Chondrocyte (in vitro differentiated cells): ENCODE results near the gene TAS2R16. TPM values are rescaled to one million over a fixed set of nuclear protein-coding genes. Genes with fewer than 3 reads are reported as not detected.

Experiments
- DNase-seq: peaks from one replicate; pipeline ENCODE4 v3.0.0; 2021; ENCODE audit warnings: mixed read lengths, low spot score
- H3K27ac Mint-ChIP-seq: one replicate; pipeline ENCODE4 v1.8.0; 2021; ENCODE audit warnings: mild to moderate bottlenecking, moderate library complexity, mixed read lengths; ENCODE audit not compliant: unreplicated experiment
- H3K27me3 Mint-ChIP-seq: 2 replicates; pipeline ENCODE4 v1.8.0; 2021; ENCODE audit warnings: low read depth, mixed read lengths
- H3K36me3 Mint-ChIP-seq: 2 replicates; pipeline ENCODE4 v1.8.0; 2021; ENCODE audit warnings: low read depth, mixed read lengths
- H3K4me1 Mint-ChIP-seq: 2 replicates; pipeline ENCODE4 v1.8.0; 2021; ENCODE audit warnings: low read depth, mild to moderate bottlenecking, mixed read lengths
- H3K4me3 Mint-ChIP-seq: one replicate; pipeline ENCODE4 v1.8.0; 2021; ENCODE audit warnings: mild to moderate bottlenecking, moderate library complexity, mixed read lengths; ENCODE audit not compliant: unreplicated experiment
- H3K9me3 Mint-ChIP-seq: 2 replicates; pipeline ENCODE4 v1.8.0; 2021; ENCODE audit warnings: low read depth, mixed read lengths
- total RNA-seq: library from RNA; stranded (reverse); gene quantifications from 3 replicates; pipeline ENCODE4 v1.2.1, GENCODE V29; 2021
- TF ChIP-seq, protein P1 (sequence below): fragments of 200-600 bp; sonication (generic); IDR thresholded peaks from 2 replicates; pipeline ENCODE4 v1.5.0; 2021; ENCODE audit warnings: antibody characterized with exemption, mild to moderate bottlenecking, moderate library complexity

TAS2R16 gene
- total RNA-seq, 1 donor from 2014 or later: not detected

DNA sequence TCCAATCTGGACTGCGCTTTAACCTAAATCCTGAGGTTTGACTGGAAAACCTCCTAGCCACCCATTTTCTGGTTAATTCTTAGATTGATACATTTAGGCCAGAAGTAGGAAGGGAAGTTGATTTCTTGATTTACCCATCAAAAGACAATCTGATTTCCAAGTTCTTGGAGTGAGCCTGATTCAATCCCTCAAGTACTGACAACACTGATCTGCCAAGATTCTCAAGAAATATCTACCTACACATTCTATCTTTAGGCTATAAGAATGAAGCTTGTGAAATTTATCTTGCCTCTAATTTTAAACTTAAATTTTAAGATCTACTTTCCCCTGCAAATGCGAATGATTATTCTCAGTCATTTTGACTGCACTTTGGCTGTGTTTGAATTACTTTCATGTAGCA, 5.9 kb downstream of the TAS2R16 start:
- TF ChIP-seq, protein P1, sequence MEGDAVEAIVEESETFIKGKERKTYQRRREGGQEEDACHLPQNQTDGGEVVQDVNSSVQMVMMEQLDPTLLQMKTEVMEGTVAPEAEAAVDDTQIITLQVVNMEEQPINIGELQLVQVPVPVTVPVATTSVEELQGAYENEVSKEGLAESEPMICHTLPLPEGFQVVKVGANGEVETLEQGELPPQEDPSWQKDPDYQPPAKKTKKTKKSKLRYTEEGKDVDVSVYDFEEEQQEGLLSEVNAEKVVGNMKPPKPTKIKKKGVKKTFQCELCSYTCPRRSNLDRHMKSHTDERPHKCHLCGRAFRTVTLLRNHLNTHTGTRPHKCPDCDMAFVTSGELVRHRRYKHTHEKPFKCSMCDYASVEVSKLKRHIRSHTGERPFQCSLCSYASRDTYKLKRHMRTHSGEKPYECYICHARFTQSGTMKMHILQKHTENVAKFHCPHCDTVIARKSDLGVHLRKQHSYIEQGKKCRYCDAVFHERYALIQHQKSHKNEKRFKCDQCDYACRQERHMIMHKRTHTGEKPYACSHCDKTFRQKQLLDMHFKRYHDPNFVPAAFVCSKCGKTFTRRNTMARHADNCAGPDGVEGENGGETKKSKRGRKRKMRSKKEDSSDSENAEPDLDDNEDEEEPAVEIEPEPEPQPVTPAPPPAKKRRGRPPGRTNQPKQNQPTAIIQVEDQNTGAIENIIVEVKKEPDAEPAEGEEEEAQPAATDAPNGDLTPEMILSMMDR: no peak
- H3K4me3 Mint-ChIP-seq: no peak overlapping the region
- DNase-seq: no peak
- no peak overlapping the region for H3K27ac Mint-ChIP-seq
- H3K27me3 Mint-ChIP-seq: peaks cover 3% of the 10 kb centered on the region
- no peaks in the 10 kb centered on the region for H3K36me3 Mint-ChIP-seq
- no peaks in the 10 kb centered on the region for H3K4me1 Mint-ChIP-seq
- no peaks in the 10 kb centered on the region for H3K9me3 Mint-ChIP-seq

DNA sequence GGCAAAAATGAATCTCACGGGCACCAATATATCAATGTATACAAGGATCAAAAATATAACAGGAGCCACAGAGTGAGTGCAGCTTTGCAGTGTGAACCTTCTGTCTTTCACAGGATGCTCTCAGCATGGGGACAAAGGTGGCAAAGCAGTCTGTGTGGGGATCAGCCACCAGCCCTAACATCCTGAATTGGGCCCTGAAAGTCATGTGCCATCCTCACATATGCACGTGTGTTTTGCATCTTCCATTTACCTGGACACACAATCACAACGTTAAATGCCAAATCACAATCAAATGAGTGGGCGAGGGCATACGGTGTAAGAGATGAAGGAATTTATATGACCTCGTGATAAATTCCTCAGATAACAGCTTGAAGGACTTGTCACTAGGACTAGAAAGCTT, 6.5 kb downstream of the TAS2R16 start:
- H3K27me3 Mint-ChIP-seq: peaks cover 3% of the 10 kb centered on the region
- TF ChIP-seq, protein P1: no peak
- no peak overlapping the region for H3K4me3 Mint-ChIP-seq
- no peaks in the 10 kb centered on the region for H3K9me3 Mint-ChIP-seq
- no peak for DNase-seq
- no peak overlapping the region for H3K27ac Mint-ChIP-seq
- H3K4me1 Mint-ChIP-seq: no peaks in the 10 kb centered on the region
- H3K36me3 Mint-ChIP-seq: no peaks in the 10 kb centered on the region

GRCh38 chr7:122988333-122988732, 7.2 kb downstream of the TAS2R16 start:
- Mint-ChIP-seq H3K4me3 (no peak overlapping the region), H3K9me3 (no peaks in the 10 kb centered on the region), H3K27ac (no peak overlapping the region), H3K4me1 (no peaks in the 10 kb centered on the region), H3K27me3 (peaks cover 3% of the 10 kb centered on the region), H3K36me3 (no peaks in the 10 kb centered on the region)
- TF ChIP-seq, protein P1: no peak
- DNase-seq: no peak

GRCh38 chr7:122987463-122987862, 8.0 kb downstream of the TAS2R16 start:
- Mint-ChIP-seq H3K4me3 (no peak overlapping the region), H3K27ac (no peak overlapping the region), H3K36me3 (no peaks in the 10 kb centered on the region), H3K9me3 (no peaks in the 10 kb centered on the region), H3K27me3 (peaks cover 3% of the 10 kb centered on the region), H3K4me1 (no peaks in the 10 kb centered on the region)
- DNase-seq: no peak
- TF ChIP-seq, protein P1: no peak

DNA sequence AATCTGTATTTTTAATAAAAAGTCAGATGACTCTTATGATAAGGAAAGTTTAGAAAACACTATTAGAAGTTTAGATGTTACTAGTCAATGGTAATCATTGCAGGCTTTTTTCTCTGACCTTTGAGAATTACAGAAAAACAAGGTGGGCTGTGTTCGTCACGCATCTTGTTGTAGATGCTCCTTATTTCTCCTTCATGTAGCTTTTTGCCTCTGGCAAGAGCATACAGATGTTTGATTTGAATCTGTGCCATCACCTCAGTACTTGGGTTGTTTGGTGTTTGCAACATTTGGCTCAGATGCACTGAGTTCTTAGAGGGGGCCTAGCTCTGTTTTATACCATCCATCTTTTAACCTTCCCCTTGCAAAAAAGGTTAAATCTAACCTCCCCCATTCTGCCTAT, 11.5 kb downstream of the TAS2R16 start:
- Mint-ChIP-seq H3K27ac (no peak overlapping the region), H3K4me3 (no peak overlapping the region), H3K9me3 (no peaks in the 10 kb centered on the region), H3K27me3 (peaks cover 2% of the 10 kb centered on the region), H3K36me3 (no peaks in the 10 kb centered on the region), H3K4me1 (no peaks in the 10 kb centered on the region)
- DNase-seq: no peak
- TF ChIP-seq, protein P1: no peak
